ENCODE measurements around the gene RNF135.

GRCh38 chr17:30928584-30928983 lies 42.3 kb upstream of the RNF135 start:
- TF ChIP-seq CTCF (IDR thresholded peaks at IDR 0.05; ENCODE audit: insufficient read depth, low read depth, low read length) (no peak), EZH2 (IDR thresholded peaks at IDR 0.05; ENCODE audit: insufficient read depth, low read length) (no peak)
